Lung (tissue), 16 donors: ENCODE data around the gene OR1S2. TPM values are rescaled to one million over a fixed set of nuclear protein-coding genes. Genes with fewer than 3 reads are reported as not detected.

ENCODE experiments used
- ATAC-seq: fragments of 200-7000 bp; cut with Tn5 transposase; one replicate; pipeline ENCODE4 v1.9.1; 2020; ENCODE audit warnings: moderate number of reproducible peaks; ENCODE audit not compliant: insufficient read depth, low FRiP score
- DNase-seq, 3 donors: peaks; one replicate each; pipeline ENCODE4 v3.0.0-alpha.2; 2013 to 2017
- H3K27ac ChIP-seq, 2 donors: one replicate each; pipeline ENCODE4 v1.5.1; 2013; ENCODE audit warnings: mild to moderate bottlenecking in 2 of 2, moderate library complexity in 2 of 2, control low read depth in 1 of 2, inconsistent platforms in 1 of 2, low read depth in 1 of 2, low read length in 1 of 2
- H3K27me3 ChIP-seq, 3 donors: one replicate each; pipeline ENCODE4 v1.5.1; 2013; ENCODE audit warnings: low read length in 2 of 3; ENCODE audit not compliant: control insufficient read depth in 3 of 3, insufficient read depth in 3 of 3
- H3K36me3 ChIP-seq, 4 donors: one replicate each; pipeline ENCODE4 v1.5.1; 2013; ENCODE audit warnings: low read length in 4 of 4, mild to moderate bottlenecking in 1 of 4, moderate library complexity in 1 of 4; ENCODE audit not compliant: control insufficient read depth in 4 of 4, insufficient read depth in 4 of 4
- H3K4me1 ChIP-seq, 5 donors: one replicate each; pipeline ENCODE4 v1.5.1; 2013; ENCODE audit warnings: low read length in 5 of 5, mild to moderate bottlenecking in 2 of 5, moderate library complexity in 1 of 5; ENCODE audit not compliant: control insufficient read depth in 5 of 5, insufficient read depth in 5 of 5
- H3K4me3 ChIP-seq: one replicate; pipeline ENCODE4 v1.5.1; 2013; ENCODE audit warnings: mild to moderate bottlenecking, control low read depth, moderate library complexity
- H3K9ac ChIP-seq, 2 donors: one replicate each; pipeline ENCODE4 v1.5.1; 2013; ENCODE audit warnings: low read length in 2 of 2, control low read depth in 1 of 2; ENCODE audit not compliant: insufficient read depth in 1 of 2
- H3K9me3 ChIP-seq, 4 donors: one replicate each; pipeline ENCODE4 v1.5.1; 2013; ENCODE audit warnings: low read length in 3 of 4, mild to moderate bottlenecking in 1 of 4, moderate library complexity in 1 of 4; ENCODE audit not compliant: control insufficient read depth in 4 of 4, insufficient read depth in 3 of 4
- CTCF ChIP-seq: IDR thresholded peaks from 2 replicates; pipeline ENCODE4 v1.5.1; 2012; ENCODE audit warnings: mild to moderate bottlenecking; ENCODE audit errors: control extremely low read depth, extremely low read depth
- WGBS, 2 donors: extraction: QIAGEN DNeasy Blood & Tissue Kit; methylation state at CpG; one replicate each; pipeline ENCODE4 v1.1.7; 2013; 5-methylcytosine and 5-hydroxymethylcytosine counted together
- long read RNA-seq, 5 donors: transcript quantifications; one replicate each; lab custom pipeline, GENCODE V29; 2026
- polyA plus RNA-seq, 2 donors: library from polyadenylated mRNA; stranded (reverse); fragments of 200-250 nt; gene quantifications; one replicate each; pipeline ENCODE4 v1.2.1, GENCODE V29; 2013
- total RNA-seq, 2 donors: library from RNA; depleted of rRNA in 1 of 2; stranded (reverse); fragments of >200 nt in 1 of 2; gene quantifications; one replicate each; pipeline ENCODE4 v1.2.1, GENCODE V29; 2014 to 2021
- donor health status: control.
- donor health status: control.
- donor health status: Bipolar disorder and iron deficiency.
- donor health status: healthy.
- donor health status: DM: yes; HTN: yes; CAD: no.

OR1S2 gene
- total RNA-seq, result not detected
- polyA plus RNA-seq, result not detected
- long read RNA-seq, donor 1, result 0 reads
- long read RNA-seq, donor 2, result 0 reads
- long read RNA-seq, donor 3, result 0 reads
- long read RNA-seq, donor 4, result 0 reads
- long read RNA-seq, donor 5, result 0 reads

- Histone ChIP-seq H3K36me3 (no peaks in the 10 kb centered on the region), H3K4me3 (no peak within 1 kb of the TSS), H3K9me3 (peaks cover 0 to under 1% (median 0%) of the 10 kb centered on the region in 4 donors), H3K9ac (no peak within 1 kb of the TSS), H3K27me3 (no peaks in the 10 kb centered on the region), H3K27ac (no peak within 1 kb of the TSS), H3K4me1 (no peaks in the 10 kb centered on the region)
- no peak for TF ChIP-seq CTCF
- DNase-seq (no peak), ATAC-seq (no peak)
These were observed at the start of gene OR1S2 for GRCh38 chr11:58204042-58204441. TSS of gene OR1S2 (minus strand) at chr11:58204142. CDS start at chr11:58204142, 0 bp downstream.

GRCh38 chr11:58243954-58244353 lies 40.0 kb upstream of the OR1S2 start:
- no peaks in the 10 kb centered on the region for H3K27me3 ChIP-seq
- ATAC-seq, result no peak
- peaks cover 0 to 2% (median 0%) of the 10 kb centered on the region in 5 donors for H3K4me1 ChIP-seq
- H3K36me3 ChIP-seq, result no peaks in the 10 kb centered on the region
- no peak overlapping the region for H3K9ac ChIP-seq
- 97 to 99% methylated on average over 2 of the region's 2 CpGs for WGBS, 2 donors
- no peak for TF ChIP-seq CTCF
- no peak for DNase-seq
- peaks cover 0 to 3% (median 0%) of the 10 kb centered on the region in 4 donors for H3K9me3 ChIP-seq
- H3K27ac ChIP-seq, result no peak overlapping the region
- no peak overlapping the region for H3K4me3 ChIP-seq

GRCh38 chr11:58227956-58228615 lies 24.1 kb upstream of the OR1S2 start:
- no peak for DNase-seq
- WGBS, 2 donors, result 93 to 94% methylated on average over 32 of the region's 32 CpGs
- Histone ChIP-seq H3K36me3 (no peaks in the 10 kb centered on the region), H3K4me1 (no peaks in the 10 kb centered on the region), H3K4me3 (no peak overlapping the region), H3K9me3 (peaks cover 0 to 8% (median 0%) of the 10 kb centered on the region in 4 donors), H3K9ac (no peak overlapping the region), H3K27ac (no peak overlapping the region), H3K27me3 (no peaks in the 10 kb centered on the region)
- no peak for TF ChIP-seq CTCF
- no peak for ATAC-seq
